ENCODE data around the gene PBX1. TPM values are rescaled to one million over a fixed set of nuclear protein-coding genes. Genes with fewer than 3 reads are reported as not detected.
A peak's percentile ranks its signal among the peaks of the same experiment; 100 is the strongest.
"Not testable (repeated sequence)": the region's sequence is repeated elsewhere in the genome, so short reads cannot be mapped to it uniquely, and the experiment has no call there.

Gene PBX1
- total and polyA plus RNA-seq, 2 experiments from 2014 or later, result 9.7 to 38.8 TPM

- no peaks in the 10 kb centered on the region for H3F3A ChIP-seq (ENCODE audit: insufficient read depth)
- H3K36me3 ChIP-seq (ENCODE audit: low read depth), result no peaks in the 10 kb centered on the region
- TF ChIP-seq EZH2phosphoT487 (IDR thresholded peaks at IDR 0.05; ENCODE audit: insufficient read depth, low read depth), result no peak
- TF ChIP-seq EZH2 (IDR thresholded peaks at IDR 0.05; ENCODE audit: insufficient read depth, poor library complexity, severe bottlenecking), result no peak
- peaks cover 20% of the 10 kb centered on the region for H3K4me1 ChIP-seq (ENCODE audit: insufficient read depth)
- WGBS, 2 experiments (ENCODE audit: low coverage in 1 of 2, low lambda C conversion rate in 2 of 2, missing lambda C conversion rate in 2 of 2), result 54 to 55% methylated on average over 13 of the region's 13 CpGs
- no peak overlapping the region for H3K9ac ChIP-seq
- H3K9me2 ChIP-seq (ENCODE audit: insufficient read depth), result 0 out of 2 replicates have a peak, but pooled peaks cover 4% of the 10 kb centered on the region
- no peak overlapping the region for H2AFZ ChIP-seq
- H3K79me2 ChIP-seq (ENCODE audit: insufficient read depth), result peaks cover 82% of the 10 kb centered on the region
- peak; percentile 39 for DNase-seq
- in situ Hi-C loops (cut with MboI), result no loop called here
- H3K27me3 ChIP-seq (replicated peaks; ENCODE audit: insufficient read depth), result no peaks in the 10 kb centered on the region
- H3K9me3 ChIP-seq (ENCODE audit: low read depth), result no peaks in the 10 kb centered on the region
- no peak overlapping the region for H3K27ac ChIP-seq
- no peaks in the 10 kb centered on the region for H4K20me1 ChIP-seq (ENCODE audit: insufficient read depth)
- no peak overlapping the region for H3K4me3 ChIP-seq
- H3K4me2 ChIP-seq (ENCODE audit: unreplicated experiment), result no peak overlapping the region
Observed at GRCh38 chr1:164651351-164651951, 92.5 kb downstream of the PBX1 start.

GRCh38 chr1:164652969-164653368, 94.0 kb downstream of the PBX1 start:
- H3K36me3 ChIP-seq (ENCODE audit: low read depth); H3K9me2 ChIP-seq (ENCODE audit: insufficient read depth); H3K27ac ChIP-seq; DNase-seq; H3K9me3 ChIP-seq (ENCODE audit: low read depth); H3K9ac ChIP-seq; H3K27me3 ChIP-seq (replicated peaks; ENCODE audit: insufficient read depth); H4K20me1 ChIP-seq (ENCODE audit: insufficient read depth); H3K4me3 ChIP-seq; H3K4me2 ChIP-seq (ENCODE audit: unreplicated experiment); H2AFZ ChIP-seq; H3F3A ChIP-seq (ENCODE audit: insufficient read depth); in situ Hi-C loops (cut with MboI): not testable (repeated sequence)
- Histone ChIP-seq H3K79me2 (ENCODE audit: insufficient read depth) (peaks cover 85% of the 10 kb centered on the region), H3K4me1 (ENCODE audit: insufficient read depth) (peaks cover 22% of the 10 kb centered on the region)
- 96% methylated on average over 6 of the region's 6 CpGs for WGBS, 2 experiments (ENCODE audit: low coverage in 1 of 2, low lambda C conversion rate in 2 of 2, missing lambda C conversion rate in 2 of 2)

- H3K27ac ChIP-seq, result no peak overlapping the region
- TF ChIP-seq EZH2 (IDR thresholded peaks at IDR 0.05; ENCODE audit: insufficient read depth, poor library complexity, severe bottlenecking) (no peak), EZH2phosphoT487 (IDR thresholded peaks at IDR 0.05; ENCODE audit: insufficient read depth, low read depth) (no peak)
- 0 out of 2 replicates have a peak, but pooled peaks cover 4% of the 10 kb centered on the region for H3K9me2 ChIP-seq (ENCODE audit: insufficient read depth)
- H3K4me1 ChIP-seq (ENCODE audit: insufficient read depth), result peaks cover 16% of the 10 kb centered on the region
- H2AFZ ChIP-seq, result no peak overlapping the region
- H4K20me1 ChIP-seq (ENCODE audit: insufficient read depth), result no peaks in the 10 kb centered on the region
- H3K9me3 ChIP-seq (ENCODE audit: low read depth), result no peaks in the 10 kb centered on the region
- H3K36me3 ChIP-seq (ENCODE audit: low read depth), result no peaks in the 10 kb centered on the region
- H3K4me3 ChIP-seq, result no peak overlapping the region
- in situ Hi-C loops (cut with MboI), result no loop called here
- peaks cover 85% of the 10 kb centered on the region for H3K79me2 ChIP-seq (ENCODE audit: insufficient read depth)
- WGBS, 2 experiments (ENCODE audit: low coverage in 1 of 2, low lambda C conversion rate in 2 of 2, missing lambda C conversion rate in 2 of 2), result 99% methylated on average over 3 of the region's 3 CpGs
- no peaks in the 10 kb centered on the region for H3K27me3 ChIP-seq (replicated peaks; ENCODE audit: insufficient read depth)
- DNase-seq, result no peak
- no peaks in the 10 kb centered on the region for H3F3A ChIP-seq (ENCODE audit: insufficient read depth)
- no peak overlapping the region for H3K4me2 ChIP-seq (ENCODE audit: unreplicated experiment)
- H3K9ac ChIP-seq, result no peak overlapping the region
Observed at GRCh38 chr1:164653705-164654104, 94.7 kb downstream of the PBX1 start.

GRCh38 chr1:164654200-164654599, 95.2 kb downstream of the PBX1 start:
- no peaks in the 10 kb centered on the region for H3K36me3 ChIP-seq (ENCODE audit: low read depth)
- no peaks in the 10 kb centered on the region for H3K27me3 ChIP-seq (replicated peaks; ENCODE audit: insufficient read depth)
- no peak for DNase-seq
- in situ Hi-C loops (cut with MboI), result no loop called here
- H3K9ac ChIP-seq, result no peak overlapping the region
- WGBS, 2 experiments (ENCODE audit: low coverage in 1 of 2, low lambda C conversion rate in 2 of 2, missing lambda C conversion rate in 2 of 2), result 56 to 60% methylated on average over 3 of the region's 3 CpGs
- no peaks in the 10 kb centered on the region for H4K20me1 ChIP-seq (ENCODE audit: insufficient read depth)
- peaks cover 89% of the 10 kb centered on the region for H3K79me2 ChIP-seq (ENCODE audit: insufficient read depth)
- no peaks in the 10 kb centered on the region for H3F3A ChIP-seq (ENCODE audit: insufficient read depth)
- 0 out of 2 replicates have a peak, but pooled peaks cover 4% of the 10 kb centered on the region for H3K9me2 ChIP-seq (ENCODE audit: insufficient read depth)
- H3K4me2 ChIP-seq (ENCODE audit: unreplicated experiment), result no peak overlapping the region
- no peak overlapping the region for H3K4me3 ChIP-seq
- H2AFZ ChIP-seq, result no peak overlapping the region
- H3K4me1 ChIP-seq (ENCODE audit: insufficient read depth), result peaks cover 16% of the 10 kb centered on the region
- no peak overlapping the region for H3K27ac ChIP-seq
- no peaks in the 10 kb centered on the region for H3K9me3 ChIP-seq (ENCODE audit: low read depth)
- TF ChIP-seq EZH2phosphoT487 (IDR thresholded peaks at IDR 0.05; ENCODE audit: insufficient read depth, low read depth), result no peak

GRCh38 chr1:164658864-164659263, 99.9 kb downstream of the PBX1 start:
- no peaks in the 10 kb centered on the region for H3K36me3 ChIP-seq (ENCODE audit: low read depth)
- no peak for DNase-seq
- H3K27ac ChIP-seq, result no peak overlapping the region
- in situ Hi-C loops (cut with MboI), result no loop called here
- peaks cover 5% of the 10 kb centered on the region; the same call in 1 of the 2 replicates for H3F3A ChIP-seq (ENCODE audit: insufficient read depth)
- H2AFZ ChIP-seq, result no peak overlapping the region
- no peak overlapping the region for H3K4me2 ChIP-seq (ENCODE audit: unreplicated experiment)
- no peaks in the 10 kb centered on the region for H3K27me3 ChIP-seq (replicated peaks; ENCODE audit: insufficient read depth)
- TF ChIP-seq EZH2 (IDR thresholded peaks at IDR 0.05; ENCODE audit: insufficient read depth, poor library complexity, severe bottlenecking) (no peak), EZH2phosphoT487 (IDR thresholded peaks at IDR 0.05; ENCODE audit: insufficient read depth, low read depth) (no peak)
- peaks cover 13% of the 10 kb centered on the region; the same call in 1 of the 2 replicates for H3K4me1 ChIP-seq (ENCODE audit: insufficient read depth)
- H3K9ac ChIP-seq, result no peak overlapping the region
- no peaks in the 10 kb centered on the region for H3K9me3 ChIP-seq (ENCODE audit: low read depth)
- 0 out of 2 replicates have a peak, but pooled peaks cover 4% of the 10 kb centered on the region for H3K9me2 ChIP-seq (ENCODE audit: insufficient read depth)
- peaks cover 81% of the 10 kb centered on the region for H3K79me2 ChIP-seq (ENCODE audit: insufficient read depth)
- H4K20me1 ChIP-seq (ENCODE audit: insufficient read depth), result no peaks in the 10 kb centered on the region
- WGBS, 2 experiments (ENCODE audit: low coverage in 1 of 2, low lambda C conversion rate in 2 of 2, missing lambda C conversion rate in 2 of 2), result 23 to 31% methylated on average over 3 of the region's 3 CpGs
- no peak overlapping the region for H3K4me3 ChIP-seq
